GM21619 (cell line): Measurements from ENCODE around the gene KHDC1L.
"Not testable (repeated sequence)": the region's sequence is repeated elsewhere in the genome, so short reads cannot be mapped to it uniquely, and the experiment has no call there.

Experiments used
- ATAC-seq: cut with Tn5 transposase; IDR thresholded peaks from one replicate; pipeline ENCODE4 v1.9.1; 2021; ENCODE audit not compliant: unreplicated experiment

KHDC1L gene

GRCh38 chr6:73207221-73207837 is 18.0 kb downstream of the KHDC1L start:
- ATAC-seq: no peak

- no peak for ATAC-seq
Observed at GRCh38 chr6:73204252-73204651, 21.0 kb downstream of the KHDC1L start.

- ATAC-seq: no peak
Observed at GRCh38 chr6:73203098-73203497, 22.2 kb downstream of the KHDC1L start.

- ATAC-seq: no peak
Observed at GRCh38 chr6:73200735-73201134, 24.6 kb downstream of the KHDC1L start.

- ATAC-seq: no peak
Observed at GRCh38 chr6:73200247-73200646, 25.0 kb downstream of the KHDC1L start.

- ATAC-seq: no peak
Observed at GRCh38 chr6:73194744-73195143, 30.6 kb downstream of the KHDC1L start.

GRCh38 chr6:73193302-73193701 is 32.0 kb downstream of the KHDC1L start:
- not testable (repeated sequence) for ATAC-seq

- no peak for ATAC-seq
Observed at GRCh38 chr6:73182021-73182607, 43.2 kb downstream of the KHDC1L start.

GRCh38 chr6:73180763-73181619 is 44.3 kb downstream of the KHDC1L start:
- peak; percentile 81 for ATAC-seq

GRCh38 chr6:73180076-73180738 is 45.1 kb downstream of the KHDC1L start:
- no peak for ATAC-seq

GRCh38 chr6:73177221-73177944 is 47.9 kb downstream of the KHDC1L start:
- ATAC-seq: peak; percentile 57

GRCh38 chr6:73176057-73176456 is 49.2 kb downstream of the KHDC1L start:
- no peak for ATAC-seq

- ATAC-seq: no peak
Observed at GRCh38 chr6:73174646-73175045, 50.6 kb downstream of the KHDC1L start.
